PC-9 (cell line): ENCODE results near the gene ASIC4.

Experiments used
- CTCF ChIP-seq: fragments of 200-600 bp; sonication (generic); conservative IDR thresholded peaks from 2 replicates; pipeline ENCODE4 v1.6.1; 2017; ENCODE audit warnings: mixed run types, antibody characterized with exemption, mild to moderate bottlenecking, moderate library complexity
- EZH2 ChIP-seq: fragments of 200-600 bp; sonication (generic); IDR thresholded peaks from 2 replicates; pipeline ENCODE4 v1.8.0; 2017; ENCODE audit warnings: antibody characterized with exemption, low read depth

GRCh38 chr2:219515874-219516629 is 1.8 kb downstream of the ASIC4 start:
- TF ChIP-seq CTCF (no peak), EZH2 (no peak)
